ENCODE measurements around the gene SESN1.

DNA sequence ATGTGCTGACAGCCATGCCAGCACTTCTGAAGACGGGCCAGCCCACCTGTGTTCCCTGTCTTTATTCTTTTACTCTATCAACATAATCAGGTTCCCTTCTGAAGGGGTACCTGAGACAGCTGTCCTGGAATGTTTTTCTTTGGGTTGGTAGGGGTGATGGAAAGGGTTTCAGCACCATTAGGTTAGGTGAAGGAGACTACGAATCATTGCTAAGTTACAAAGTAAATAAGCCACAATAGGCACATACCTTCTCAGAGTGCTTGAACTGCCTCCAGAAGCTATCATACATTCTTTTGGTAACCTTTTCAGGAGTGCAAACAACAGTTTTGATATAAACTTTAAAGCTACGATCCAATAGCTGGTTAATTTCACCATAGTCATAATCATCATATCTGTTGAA lies 106.3 kb downstream of the SESN1 start:
- TF ChIP-seq, protein P1, sequence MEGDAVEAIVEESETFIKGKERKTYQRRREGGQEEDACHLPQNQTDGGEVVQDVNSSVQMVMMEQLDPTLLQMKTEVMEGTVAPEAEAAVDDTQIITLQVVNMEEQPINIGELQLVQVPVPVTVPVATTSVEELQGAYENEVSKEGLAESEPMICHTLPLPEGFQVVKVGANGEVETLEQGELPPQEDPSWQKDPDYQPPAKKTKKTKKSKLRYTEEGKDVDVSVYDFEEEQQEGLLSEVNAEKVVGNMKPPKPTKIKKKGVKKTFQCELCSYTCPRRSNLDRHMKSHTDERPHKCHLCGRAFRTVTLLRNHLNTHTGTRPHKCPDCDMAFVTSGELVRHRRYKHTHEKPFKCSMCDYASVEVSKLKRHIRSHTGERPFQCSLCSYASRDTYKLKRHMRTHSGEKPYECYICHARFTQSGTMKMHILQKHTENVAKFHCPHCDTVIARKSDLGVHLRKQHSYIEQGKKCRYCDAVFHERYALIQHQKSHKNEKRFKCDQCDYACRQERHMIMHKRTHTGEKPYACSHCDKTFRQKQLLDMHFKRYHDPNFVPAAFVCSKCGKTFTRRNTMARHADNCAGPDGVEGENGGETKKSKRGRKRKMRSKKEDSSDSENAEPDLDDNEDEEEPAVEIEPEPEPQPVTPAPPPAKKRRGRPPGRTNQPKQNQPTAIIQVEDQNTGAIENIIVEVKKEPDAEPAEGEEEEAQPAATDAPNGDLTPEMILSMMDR (IDR thresholded peaks at IDR 0.05; ENCODE audit: borderline replicate concordance, extremely low read depth, low read length, poor library complexity, severe bottlenecking), result no peak
- no peak for TF ChIP-seq EZH2 (IDR thresholded peaks at IDR 0.05; ENCODE audit: borderline replicate concordance, low read depth, low read length, severe bottlenecking)

All from DND-41 (cell line).